HPDE6-E6E7 (cell line): ENCODE results near the gene MDN1.
A peak's percentile ranks its signal among the peaks of the same experiment; 100 is the strongest.
"Not testable (repeated sequence)": the region's sequence is repeated elsewhere in the genome, so short reads cannot be mapped to it uniquely, and the experiment has no call there.

Source experiments
- DNase-seq: peaks from one replicate; pipeline ENCODE4 v3.0.0; 2011; ENCODE audit warnings: missing footprints; ENCODE audit errors: extremely low spot score

The MDN1 gene

GRCh38 chr6:89768324-89768723, 51.3 kb downstream of the MDN1 start:
- no peak for DNase-seq

DNA sequence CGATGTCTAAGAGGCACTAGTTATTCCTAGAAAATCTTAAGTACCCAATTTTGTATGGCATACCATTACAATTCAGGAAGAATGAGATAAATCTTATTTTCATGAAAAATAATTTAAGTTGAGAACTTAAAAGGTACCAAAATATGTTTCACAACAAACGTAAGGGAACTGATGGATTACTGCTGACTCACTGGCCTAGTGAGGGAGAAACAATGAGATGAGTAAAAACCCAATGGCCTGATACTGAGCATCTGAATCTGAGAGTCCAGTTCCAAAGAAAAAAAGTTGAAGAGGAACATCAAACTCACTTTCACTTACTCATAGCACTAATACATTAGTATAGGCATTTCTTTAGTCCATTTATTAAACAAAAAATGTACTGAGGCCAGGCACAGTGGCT, 56.0 kb downstream of the MDN1 start:
- no peak for DNase-seq

DNA sequence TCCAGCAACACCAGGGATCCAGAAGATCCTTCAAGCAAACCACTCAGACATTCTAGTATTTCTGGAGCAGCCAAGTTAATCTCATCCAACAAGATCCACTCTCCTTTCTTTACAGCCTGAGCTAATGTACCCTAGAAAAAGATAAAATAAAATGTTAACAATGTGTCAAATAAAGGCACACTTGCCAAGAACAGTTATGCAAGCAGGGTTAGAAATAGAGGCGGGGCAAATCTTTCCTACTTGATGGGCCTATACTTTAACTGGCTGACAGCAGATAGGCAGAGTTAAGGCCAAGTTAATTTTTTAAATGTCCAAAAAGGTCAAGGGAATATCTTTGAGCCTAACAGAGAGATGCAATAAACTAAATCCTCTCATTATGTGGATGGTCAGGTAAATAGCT, 60.8 kb downstream of the MDN1 start:
- DNase-seq, result no peak

DNA sequence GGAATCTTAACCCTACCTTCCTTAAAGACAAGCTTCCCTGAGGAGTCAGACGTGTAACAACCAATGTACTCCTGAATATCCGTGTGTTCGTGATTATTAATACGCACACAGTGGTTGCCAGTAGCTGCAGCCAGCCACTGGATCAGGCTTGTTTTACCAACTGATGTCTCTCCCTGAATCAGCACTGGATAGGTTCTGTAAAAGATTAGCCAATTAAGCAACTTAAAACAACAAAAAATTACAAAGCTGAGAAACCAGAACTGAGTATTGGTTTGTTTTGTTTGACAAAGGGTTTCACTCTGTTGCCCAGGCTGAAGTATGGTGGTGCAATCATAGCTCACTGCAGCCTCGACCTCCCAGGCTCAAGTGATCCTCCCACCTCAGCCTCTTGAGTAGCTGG, 69.3 kb downstream of the MDN1 start:
- DNase-seq, result no peak

GRCh38 chr6:89749918-89750317, 69.7 kb downstream of the MDN1 start:
- no peak for DNase-seq

- no peak for DNase-seq
Measured at GRCh38 chr6:89745716-89746115, 73.9 kb downstream of the MDN1 start.

DNA sequence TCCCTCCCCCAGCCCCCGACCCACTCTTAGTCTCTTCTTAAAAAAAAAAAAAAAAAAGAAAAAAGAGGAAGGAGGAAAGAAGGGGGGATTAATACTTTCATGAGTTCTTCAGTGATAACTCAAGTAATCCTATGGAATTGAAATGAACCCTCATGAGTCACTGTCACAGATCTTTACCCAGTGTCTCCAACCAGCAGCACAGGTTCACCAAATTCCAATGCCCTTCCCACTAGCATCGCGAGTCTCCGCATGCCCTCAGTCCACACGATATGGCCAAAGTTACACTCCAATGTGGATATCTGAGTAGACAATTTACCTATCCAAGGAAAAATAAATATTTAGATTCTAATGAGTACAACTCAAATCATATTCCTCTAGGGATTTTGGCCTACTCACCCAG, 74.5 kb downstream of the MDN1 start:
- DNase-seq, result peak; percentile 33

- DNase-seq, result no peak
Measured at GRCh38 chr6:89736893-89737292, 82.7 kb downstream of the MDN1 start.

DNA sequence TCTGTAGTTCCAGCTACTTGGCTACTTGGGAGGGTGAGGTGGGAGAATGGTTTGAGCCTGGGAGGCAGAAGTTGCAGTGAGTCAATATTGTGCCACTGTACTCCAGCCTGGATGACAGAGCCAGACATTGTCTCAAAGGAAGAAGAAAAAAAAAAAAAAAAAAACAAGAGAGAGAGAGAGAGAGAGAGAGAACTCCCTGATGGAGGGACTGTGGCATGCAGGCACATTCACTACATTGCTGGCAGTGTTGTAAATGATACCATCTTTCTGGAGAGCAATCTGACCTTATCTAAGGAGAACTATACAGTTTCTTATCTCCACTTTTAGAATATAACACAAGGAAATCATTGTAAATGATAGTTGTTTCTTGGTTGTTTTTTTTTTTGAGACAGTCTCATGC, 85.1 kb downstream of the MDN1 start:
- no peak for DNase-seq

- DNase-seq, result no peak
Measured at GRCh38 chr6:89731924-89732567, 87.5 kb downstream of the MDN1 start.

- not testable (repeated sequence) for DNase-seq
Measured at GRCh38 chr6:89731262-89731661, 88.3 kb downstream of the MDN1 start.

- no peak for DNase-seq
Measured at GRCh38 chr6:89729818-89730217, 89.8 kb downstream of the MDN1 start.

DNA sequence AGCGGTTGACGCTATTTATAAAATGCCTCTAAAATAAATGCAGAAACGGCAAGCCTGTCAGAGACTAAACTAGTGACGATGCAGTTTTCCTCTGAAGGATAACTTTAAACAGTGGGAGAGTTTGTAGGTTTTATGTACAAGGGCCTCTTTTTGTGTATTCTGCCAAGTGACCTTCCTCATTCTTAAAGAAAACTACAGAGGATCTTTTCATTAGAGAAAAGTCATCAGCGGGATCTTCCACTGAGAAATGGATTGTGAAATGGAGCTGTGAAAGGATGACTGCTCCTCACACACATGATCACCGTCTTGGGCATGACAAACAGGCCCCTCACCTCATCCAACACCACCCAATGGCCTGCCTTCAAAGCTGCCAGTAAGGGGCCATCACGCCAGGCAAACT, 92.1 kb downstream of the MDN1 start:
- DNase-seq, result no peak

- no peak for DNase-seq
Measured at GRCh38 chr6:89724981-89725380, 94.6 kb downstream of the MDN1 start.

DNA sequence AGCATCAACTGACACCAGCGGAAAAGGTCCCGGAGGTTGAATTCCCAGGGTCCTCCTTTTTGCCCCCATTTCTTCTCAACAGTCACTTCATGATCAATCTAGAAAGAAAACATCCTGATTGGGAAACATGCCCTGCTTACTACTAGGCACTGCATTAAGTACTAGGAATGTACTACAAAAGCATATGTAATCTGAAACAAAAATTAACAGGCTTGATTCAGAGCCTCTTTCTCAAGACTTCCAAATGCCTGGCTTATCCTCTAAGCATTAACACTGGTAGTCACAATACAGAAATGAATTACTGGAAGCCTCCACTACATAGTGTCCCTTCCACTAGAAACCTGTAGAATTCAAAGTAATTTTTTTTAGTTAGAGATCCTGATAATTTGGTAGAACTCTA, 96.5 kb downstream of the MDN1 start:
- DNase-seq, result no peak

DNA sequence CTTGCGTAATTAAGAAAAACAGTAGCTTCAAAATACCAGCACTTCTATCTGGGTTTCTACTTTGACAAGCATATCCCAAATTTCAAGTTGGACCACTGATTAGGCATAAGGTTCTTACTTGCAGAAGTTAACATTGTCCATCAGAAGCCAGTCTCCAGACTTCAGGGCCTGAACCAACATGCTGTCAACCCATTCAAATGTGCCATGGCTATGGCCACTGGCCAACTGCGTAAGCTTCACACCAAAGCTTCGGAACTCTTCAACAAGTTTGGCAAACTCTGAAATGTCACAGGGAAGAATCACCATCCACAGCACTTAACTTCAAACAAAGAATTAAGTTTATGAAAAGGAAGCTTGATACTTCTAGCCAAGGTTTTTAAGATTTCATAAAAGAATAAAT, 103.1 kb downstream of the MDN1 start:
- no peak for DNase-seq

GRCh38 chr6:89711801-89712200, 107.8 kb downstream of the MDN1 start:
- no peak for DNase-seq

GRCh38 chr6:89708316-89708715, 111.3 kb downstream of the MDN1 start:
- no peak for DNase-seq

DNA sequence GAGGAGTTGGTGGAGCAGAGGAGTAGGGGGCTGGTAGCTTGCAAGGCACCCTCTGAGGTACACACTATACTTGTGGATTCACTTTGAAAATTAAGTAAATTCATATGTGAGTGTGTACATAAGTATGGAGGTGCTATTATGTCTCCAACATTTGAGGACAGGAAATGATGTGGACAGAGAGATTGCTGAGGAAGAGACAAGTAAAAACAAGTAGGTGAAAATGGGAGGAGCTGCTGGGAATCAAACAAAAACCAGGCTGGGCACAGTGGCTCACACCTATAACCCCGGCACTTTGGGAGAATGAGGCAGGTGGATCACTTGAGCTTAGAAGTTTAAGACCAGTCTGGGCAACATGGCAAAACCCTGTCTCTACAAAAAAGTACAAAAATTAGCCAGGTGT, 111.8 kb downstream of the MDN1 start:
- no peak for DNase-seq

DNA sequence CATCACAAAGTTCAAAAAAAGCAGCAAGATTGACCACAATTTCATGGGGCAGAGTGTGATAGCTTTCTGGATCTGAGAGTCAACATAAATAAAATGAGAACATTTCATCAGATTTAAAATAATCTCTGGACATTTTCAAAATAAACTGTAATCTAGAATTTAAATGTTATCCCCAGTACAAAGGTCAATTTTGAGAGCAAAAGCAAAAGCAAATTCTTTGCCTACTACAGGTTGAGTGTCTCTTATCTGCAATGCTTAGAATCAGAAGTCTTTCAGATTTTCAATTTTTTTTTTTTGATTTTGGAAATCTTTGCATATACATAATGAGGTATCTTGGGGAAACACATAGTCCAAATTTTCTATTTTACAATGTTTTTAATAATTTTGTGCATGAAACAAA, 113.5 kb downstream of the MDN1 start:
- DNase-seq, result no peak

GRCh38 chr6:89703292-89703691, 116.3 kb downstream of the MDN1 start:
- no peak for DNase-seq

DNA sequence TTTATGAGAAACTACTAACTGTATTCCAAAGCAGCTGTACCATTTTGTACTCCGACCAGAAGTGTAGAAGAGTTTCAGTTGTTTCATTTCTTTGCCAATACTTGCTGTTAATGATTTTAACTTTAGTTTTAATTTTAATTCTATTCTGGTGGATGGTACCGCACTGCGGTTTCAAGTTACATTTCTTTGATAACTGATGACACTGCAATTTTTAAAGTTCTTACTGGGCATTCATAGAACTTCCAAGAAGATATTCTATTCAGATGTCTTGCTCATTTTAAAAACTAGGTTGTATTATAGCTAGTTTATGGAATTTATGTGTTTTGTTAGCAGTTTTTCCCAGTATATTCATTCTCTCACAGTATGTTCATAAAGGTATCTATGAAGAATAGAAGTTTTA, 117.2 kb downstream of the MDN1 start:
- no peak for DNase-seq

- DNase-seq, result no peak
Measured at GRCh38 chr6:89695667-89696066, 123.9 kb downstream of the MDN1 start.

- no peak for DNase-seq
Measured at GRCh38 chr6:89694428-89694827, 125.2 kb downstream of the MDN1 start.
